Thyroid gland (tissue), 4 donors: ENCODE measurements around the gene RALGPS2.

Source experiments
- CTCF ChIP-seq, 6 experiments: fragments of 200-600 bp in 3 of 6; fragments of 450-650 bp in 3 of 6; sonication (generic) in 3 of 6; IDR thresholded peaks; one replicate each; pipeline ENCODE4 v1.5.1; 2016 to 2019; ENCODE audit warnings: antibody characterized with exemption in 6 of 6, mild to moderate bottlenecking in 2 of 6, inconsistent platforms in 1 of 6, moderate library complexity in 1 of 6
- POLR2A ChIP-seq, 2 donors: fragments of 450-650 bp; IDR thresholded peaks; one replicate each; pipeline ENCODE4 v1.6.1; 2017; ENCODE audit warnings: antibody characterized with exemption in 2 of 2, mild to moderate bottlenecking in 2 of 2, moderate library complexity in 1 of 2

- TF ChIP-seq CTCF (IDR thresholded peaks at IDR 0.05) (no peak), POLR2A (IDR thresholded peaks at IDR 0.05) (no peak)
Observed at GRCh38 chr1:178740924-178741323, 15.9 kb downstream of the RALGPS2 start.
